Measurements from ENCODE around the gene ATP6V0A1. TPM values are rescaled to one million over a fixed set of nuclear protein-coding genes. Genes with fewer than 3 reads are reported as not detected.
"Not testable (repeated sequence)": the region's sequence is repeated elsewhere in the genome, so short reads cannot be mapped to it uniquely, and the experiment has no call there.

Gene ATP6V0A1
- polyA plus RNA-seq (ENCODE audit: insufficient read length in 4 of 4) = 10 to 100 TPM; 41.5 to 73.0 (median 57.7) TPM

DNA sequence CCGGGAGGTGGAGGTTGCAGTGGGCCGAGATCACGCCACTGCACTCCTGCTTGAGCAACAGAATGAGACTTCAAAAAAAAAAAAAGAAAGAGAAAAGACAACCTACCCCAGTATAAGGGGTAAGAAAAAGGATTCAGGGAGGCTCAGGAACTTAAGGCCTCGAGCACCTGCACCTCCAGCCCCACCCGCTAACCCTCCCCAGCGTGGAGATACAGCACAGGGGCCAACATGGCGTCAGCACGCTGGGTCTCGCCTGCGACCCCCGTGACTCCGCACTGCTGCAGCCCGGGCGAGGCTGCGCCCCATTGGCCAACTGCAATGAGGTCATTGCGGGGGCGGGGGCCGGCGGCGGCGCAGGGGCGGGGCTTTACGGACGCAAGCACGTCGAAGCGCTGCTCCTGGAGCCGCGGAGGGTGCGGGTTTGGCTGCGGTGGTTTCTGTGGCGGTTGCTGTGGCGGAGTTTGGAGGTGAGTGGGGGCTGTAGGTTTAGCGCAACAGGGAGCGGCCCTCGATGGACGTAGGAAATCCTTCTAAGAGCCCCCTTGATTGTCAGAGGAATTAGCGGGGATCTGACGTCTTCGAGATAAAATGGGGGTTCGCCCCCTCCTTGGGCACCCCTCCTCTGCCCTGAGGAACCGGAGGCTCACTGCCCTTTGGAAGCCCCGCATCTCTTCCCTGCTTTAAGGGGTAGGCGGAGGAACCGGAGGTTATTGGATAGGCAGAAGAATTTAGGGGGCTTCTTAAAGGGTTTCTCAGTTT lies at the start of gene ATP6V0A1:
Gene ATP6V0A1 (plus strand): TSS at position 382 of the 759 bp plus-strand sequence. CDS start 2,017 bp downstream, outside the sequence.
- peak; percentile 37 to 78 (median 72) for DNase-seq (ENCODE audit: low read depth in 4 of 4, low spot score in 2 of 4)

- DNase-seq (ENCODE audit: low read depth in 4 of 4, low spot score in 2 of 4) = no peak
Measured at GRCh38 chr17:42409523-42410318, 49.0 kb upstream of the ATP6V0A1 start.

GRCh38 chr17:42410319-42410685 lies 48.4 kb upstream of the ATP6V0A1 start:
- no peak for DNase-seq (ENCODE audit: low read depth in 4 of 4, low spot score in 2 of 4)

- no peak for DNase-seq (ENCODE audit: low read depth in 4 of 4, low spot score in 2 of 4)
Measured at GRCh38 chr17:42411361-42411760, 47.3 kb upstream of the ATP6V0A1 start.

DNA sequence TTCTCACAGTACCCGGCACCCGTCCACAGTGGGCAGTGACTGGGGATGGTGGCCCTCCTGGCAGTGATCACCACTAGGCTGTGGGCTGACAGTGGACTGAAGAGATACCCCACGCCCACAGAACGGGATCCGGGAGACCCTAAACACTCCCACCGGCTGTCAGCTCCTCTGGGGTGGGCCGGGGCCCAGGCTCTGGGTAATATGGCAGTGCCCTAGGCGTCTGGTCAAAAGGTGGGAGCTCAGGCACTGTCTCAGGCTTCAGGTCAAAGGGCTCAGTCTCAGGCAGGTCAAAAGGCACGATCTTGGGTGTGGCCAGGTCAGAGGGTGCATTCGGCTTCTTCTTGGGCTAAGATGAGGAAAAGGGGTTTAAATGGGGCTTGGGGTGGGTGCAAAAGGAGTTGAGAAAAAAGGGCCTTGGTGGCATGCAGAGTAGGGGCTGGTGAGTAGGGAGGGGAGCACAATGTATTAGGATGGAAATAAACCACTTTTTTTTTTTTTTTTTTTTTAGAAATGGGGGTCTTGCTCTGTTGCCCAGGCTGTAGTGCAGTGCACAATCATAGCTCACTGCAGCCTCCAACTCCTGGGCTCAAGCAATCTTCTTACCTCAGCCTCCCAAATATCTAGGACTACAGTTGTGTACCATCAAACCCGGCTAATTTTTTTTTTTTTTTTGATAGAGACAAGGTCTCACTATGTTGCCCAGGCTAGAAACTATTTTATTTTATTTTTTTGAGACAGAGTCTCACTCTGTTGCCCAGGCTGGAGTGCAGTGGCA lies 46.6 kb upstream of the ATP6V0A1 start:
- DNase-seq (ENCODE audit: low read depth in 4 of 4, low spot score in 2 of 4) = no peak

DNA sequence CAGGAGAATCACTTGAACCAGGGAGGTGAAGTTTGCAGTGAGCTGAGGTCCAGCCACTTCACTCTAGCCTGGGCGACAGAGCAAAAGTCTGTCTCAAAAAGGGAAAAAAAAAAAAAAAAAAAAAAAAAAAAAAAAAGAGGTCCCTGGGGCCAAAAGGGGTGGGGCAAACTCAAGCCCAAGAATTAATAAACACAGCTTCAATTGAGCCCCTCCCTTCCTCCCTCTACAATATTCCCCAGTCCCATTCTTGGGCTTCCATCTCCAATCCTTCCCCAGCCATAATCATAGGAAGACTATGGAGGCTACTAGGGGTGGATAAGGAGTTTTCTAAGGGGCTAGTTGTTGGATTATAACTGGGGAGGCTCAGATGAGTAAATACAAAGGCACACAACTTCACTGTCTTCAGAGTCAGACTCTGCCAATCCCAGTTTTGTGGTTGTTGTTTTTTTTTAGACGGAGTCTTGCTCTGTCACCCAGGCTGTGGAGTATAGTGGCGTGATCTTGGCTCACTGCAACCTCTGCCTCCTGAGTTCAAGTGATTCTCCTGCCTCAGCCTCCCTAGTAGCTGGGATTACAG lies 45.1 kb upstream of the ATP6V0A1 start:
- no peak for DNase-seq (ENCODE audit: low read depth in 4 of 4, low spot score in 2 of 4)

- DNase-seq (ENCODE audit: low read depth in 4 of 4, low spot score in 2 of 4) = no peak
Measured at GRCh38 chr17:42414704-42415409, 43.8 kb upstream of the ATP6V0A1 start.

DNA sequence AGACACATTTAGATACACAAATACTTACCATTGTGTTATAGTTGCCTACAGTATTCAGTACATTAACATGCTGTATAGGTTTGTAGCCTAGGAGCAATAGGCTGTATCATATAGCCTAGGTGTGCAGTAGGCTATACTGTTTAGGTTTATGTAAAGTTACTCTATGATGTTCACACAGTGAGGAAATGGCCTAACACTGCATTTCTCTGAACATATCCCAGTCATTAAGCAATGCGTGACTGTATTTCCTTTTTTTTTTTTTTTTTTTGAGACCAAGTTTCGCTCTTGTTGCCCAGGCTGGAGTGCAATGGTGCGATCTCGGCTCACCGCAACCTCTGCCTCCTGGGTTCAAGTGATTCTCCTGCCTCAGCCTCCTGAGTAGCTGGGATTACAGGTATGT lies 40.7 kb upstream of the ATP6V0A1 start:
- not testable (repeated sequence) for DNase-seq (ENCODE audit: low read depth in 4 of 4, low spot score in 2 of 4)

- no peak for DNase-seq (ENCODE audit: low read depth in 4 of 4, low spot score in 2 of 4)
Measured at GRCh38 chr17:42421136-42421506, 37.6 kb upstream of the ATP6V0A1 start.

DNA sequence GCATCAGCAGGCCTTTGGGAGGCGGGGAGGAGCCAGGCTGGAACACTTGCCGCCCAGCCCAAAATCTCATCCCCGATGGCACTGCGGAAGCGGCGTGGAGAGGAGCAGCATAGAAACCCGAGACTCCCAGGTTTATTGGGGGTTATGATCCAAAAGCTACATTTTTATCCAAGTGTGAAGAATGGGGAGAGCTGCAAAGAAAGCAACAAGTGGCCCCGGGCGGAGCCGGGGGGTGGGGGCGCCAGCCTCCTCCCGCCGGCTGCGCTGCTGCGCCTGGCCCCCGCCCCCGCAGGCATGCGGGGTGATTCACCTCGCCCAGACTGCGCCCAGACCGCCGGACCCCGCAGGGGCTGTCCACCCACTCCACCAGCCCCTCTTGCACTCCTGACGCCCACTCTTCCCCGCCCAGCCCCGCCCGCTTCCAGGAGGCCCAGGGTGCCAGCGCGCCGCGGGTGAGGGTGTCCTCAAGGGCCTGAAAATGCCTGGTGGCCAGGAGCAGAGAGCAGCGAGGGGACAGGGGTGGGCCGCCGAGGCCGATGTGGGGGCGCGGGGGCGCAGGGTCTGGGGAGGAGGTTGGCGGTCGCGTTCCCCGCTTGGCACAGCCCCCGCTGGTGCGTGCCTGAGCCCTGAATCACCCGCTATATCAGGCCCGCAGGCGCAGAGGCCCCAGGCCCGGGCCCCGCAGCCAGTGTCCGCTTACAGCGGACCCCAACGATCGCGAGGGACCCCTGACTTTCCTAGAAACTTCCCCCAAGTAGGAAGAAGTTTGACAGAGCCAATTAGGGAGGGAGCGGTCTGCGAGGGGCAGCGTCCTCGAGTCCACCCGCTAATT lies 37.0 kb upstream of the ATP6V0A1 start:
- DNase-seq (ENCODE audit: low read depth in 4 of 4, low spot score in 2 of 4) = no peak

DNA sequence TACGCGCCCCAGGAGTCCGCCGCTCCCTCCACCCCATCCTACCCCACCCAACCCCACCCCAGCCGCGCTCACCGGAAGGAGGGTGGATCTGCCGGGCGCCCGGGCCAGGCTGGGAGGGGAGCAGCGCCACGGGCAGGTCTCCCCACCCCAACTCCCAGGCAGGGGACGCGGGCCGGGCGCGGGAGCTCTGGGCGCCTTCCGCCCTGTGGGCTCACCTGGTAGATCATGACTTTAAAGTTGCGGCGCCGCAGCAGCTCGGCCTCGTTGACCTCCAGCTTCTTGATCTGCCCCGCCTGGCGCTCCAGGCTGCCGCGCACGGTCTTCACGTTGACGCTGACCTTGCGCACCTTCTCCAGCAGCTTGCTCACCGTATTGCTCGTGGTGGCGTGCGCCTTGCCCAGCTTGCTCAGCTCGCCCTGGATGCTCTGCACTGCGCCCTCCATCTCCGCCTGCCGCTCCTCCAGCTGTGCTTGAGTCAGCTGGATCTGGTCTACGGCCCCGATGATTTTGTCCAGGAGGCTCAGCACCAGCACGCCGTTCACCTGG lies 36.2 kb upstream of the ATP6V0A1 start:
- DNase-seq (ENCODE audit: low read depth in 4 of 4, low spot score in 2 of 4) = no peak

DNA sequence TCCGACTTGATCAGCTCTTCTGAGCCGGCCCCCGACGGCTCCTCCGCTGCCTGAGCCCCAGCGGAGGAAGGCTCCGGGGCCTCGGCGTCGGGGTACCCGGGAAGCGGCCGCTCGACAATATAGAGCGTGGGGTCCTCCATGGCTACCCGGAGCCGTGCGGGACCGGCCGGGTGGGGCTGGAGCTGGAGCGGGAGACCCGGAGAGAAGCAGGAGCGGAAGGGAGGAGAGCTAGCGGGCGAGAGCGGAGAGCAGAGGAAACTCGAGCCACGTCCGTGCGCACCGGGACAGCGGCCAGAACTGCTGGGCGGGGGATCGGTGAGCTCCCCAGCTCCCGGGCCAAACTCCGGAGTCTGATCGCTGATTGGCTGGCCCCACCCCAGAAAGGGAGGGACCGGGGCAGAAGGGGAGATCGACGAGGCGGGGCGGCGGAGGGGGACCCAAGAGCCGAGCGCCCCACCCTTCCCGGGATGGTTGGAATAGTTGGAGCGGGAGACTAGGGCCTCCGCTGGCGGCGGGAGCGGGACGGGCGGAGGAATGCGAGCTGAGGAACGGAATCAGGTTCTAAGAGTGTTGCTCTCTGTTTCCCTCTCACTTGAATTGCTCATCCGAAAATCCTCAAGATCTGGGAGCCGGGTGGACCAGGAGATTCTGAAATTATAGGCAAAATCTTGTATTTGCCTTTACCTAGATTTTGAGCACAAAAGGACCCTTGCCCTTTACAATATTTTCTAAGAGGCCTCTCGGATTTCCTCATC lies 35.5 kb upstream of the ATP6V0A1 start, which contains the start of gene CAVIN1:
Gene CAVIN1 (minus strand): TSS at position 299 of the 755 bp plus-strand sequence. CDS start 159 bp downstream, at position 140.
- peak; percentile 69 to 90 (median 79) for DNase-seq (ENCODE audit: low read depth in 4 of 4, low spot score in 2 of 4)

- DNase-seq (ENCODE audit: low read depth in 4 of 4, low spot score in 2 of 4) = no peak
Measured at GRCh38 chr17:42423766-42424165, 34.9 kb upstream of the ATP6V0A1 start.

DNA sequence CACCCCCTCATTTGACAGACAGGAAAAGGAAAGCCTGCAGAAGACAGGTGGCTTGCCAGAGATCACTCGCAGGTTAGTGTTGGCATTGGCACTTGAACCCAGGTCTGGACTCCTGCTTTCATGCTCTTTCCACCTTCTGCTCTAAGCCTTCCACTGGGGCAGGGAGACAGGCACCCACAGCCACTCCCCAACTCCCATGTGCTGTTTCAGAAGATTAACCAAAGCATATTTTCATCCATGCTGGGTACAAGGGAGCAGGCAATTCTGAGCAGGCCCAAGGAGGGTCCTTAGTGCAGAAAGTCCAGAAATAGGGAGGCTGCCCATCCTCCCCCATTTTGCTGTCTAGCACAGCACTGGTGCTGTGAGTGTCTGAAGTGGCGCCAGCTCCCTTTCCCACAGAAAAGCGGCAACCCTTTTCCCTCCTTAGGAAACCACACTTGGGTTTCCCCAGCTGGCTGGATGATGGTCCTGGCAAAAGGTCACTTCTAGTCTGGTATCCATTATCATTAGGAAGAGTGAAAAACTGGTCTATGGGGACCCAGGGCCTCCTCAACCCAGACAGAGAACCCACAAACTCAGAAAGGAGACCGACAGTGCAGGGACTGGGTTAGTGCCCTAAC lies 33.6 kb upstream of the ATP6V0A1 start:
- no peak for DNase-seq (ENCODE audit: low read depth in 4 of 4, low spot score in 2 of 4)

GRCh38 chr17:42428141-42428944 lies 30.3 kb upstream of the ATP6V0A1 start:
- DNase-seq (ENCODE audit: low read depth in 4 of 4, low spot score in 2 of 4) = no peak

DNA sequence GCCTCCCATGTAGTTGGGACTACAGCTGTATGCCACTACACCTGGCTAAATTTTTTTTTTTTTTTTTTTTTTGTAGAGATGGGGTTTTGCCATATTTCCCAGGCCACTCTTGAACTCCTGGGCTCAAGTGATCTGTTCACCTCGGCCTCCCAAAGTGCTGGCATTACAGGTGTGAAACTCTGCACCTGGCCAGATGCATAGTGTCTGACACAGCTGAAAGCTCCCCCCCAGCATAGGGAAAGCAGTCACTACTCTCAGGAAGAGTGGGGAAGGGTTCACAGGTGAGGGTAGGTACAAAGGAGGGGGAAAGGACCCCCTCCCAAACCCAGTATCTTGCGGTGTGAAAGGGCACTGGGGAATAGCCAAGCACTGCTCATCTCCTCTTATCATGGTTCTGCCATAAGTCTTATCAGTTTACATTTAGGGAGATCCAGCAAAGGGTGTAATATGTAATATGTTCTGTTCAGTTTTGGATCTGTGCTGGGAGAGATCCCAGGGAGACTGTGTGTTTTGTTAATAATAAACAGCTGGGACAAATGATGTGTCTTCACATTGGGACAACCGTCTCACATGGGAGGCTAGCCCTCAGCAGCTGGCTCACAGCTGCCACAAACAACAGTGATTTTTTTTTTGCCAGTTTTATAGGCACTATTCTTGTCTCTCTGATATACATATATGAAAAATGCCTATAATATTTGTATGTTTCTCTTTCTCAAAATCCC lies 28.8 kb upstream of the ATP6V0A1 start:
- no peak for DNase-seq (ENCODE audit: low read depth in 4 of 4, low spot score in 2 of 4)
